ENCODE results near the gene DUSP10.

Gene DUSP10

GRCh38 chr1:221695301-221695700, 46.6 kb downstream of the DUSP10 start:
- DNase-seq (ENCODE audit: low read depth in 1 of 2, low spot score in 1 of 2), result no peak
- TF ChIP-seq CTCF (IDR thresholded peaks at IDR 0.05; ENCODE audit: insufficient read depth, low read length), result no peak
- no peak for TF ChIP-seq POLR2AphosphoS5 (IDR thresholded peaks at IDR 0.05; ENCODE audit: low read depth)
- TF ChIP-seq REST (IDR thresholded peaks at IDR 0.05; ENCODE audit: insufficient replicate concordance, low read depth), result no peak
- no peak for TF ChIP-seq SPI1 (IDR thresholded peaks at IDR 0.05; ENCODE audit: borderline replicate concordance, low read depth)
- TF ChIP-seq GABPA (IDR thresholded peaks at IDR 0.05; ENCODE audit: low read depth), result no peak
- Histone ChIP-seq H3K4me3 (replicated peaks; ENCODE audit: insufficient read depth, low read length) (no peak overlapping the region), H3K27me3 (ENCODE audit: insufficient read depth, poor library complexity, severe bottlenecking) (no peaks in the 10 kb centered on the region), H3K27ac (replicated peaks) (no peak overlapping the region)

DNA sequence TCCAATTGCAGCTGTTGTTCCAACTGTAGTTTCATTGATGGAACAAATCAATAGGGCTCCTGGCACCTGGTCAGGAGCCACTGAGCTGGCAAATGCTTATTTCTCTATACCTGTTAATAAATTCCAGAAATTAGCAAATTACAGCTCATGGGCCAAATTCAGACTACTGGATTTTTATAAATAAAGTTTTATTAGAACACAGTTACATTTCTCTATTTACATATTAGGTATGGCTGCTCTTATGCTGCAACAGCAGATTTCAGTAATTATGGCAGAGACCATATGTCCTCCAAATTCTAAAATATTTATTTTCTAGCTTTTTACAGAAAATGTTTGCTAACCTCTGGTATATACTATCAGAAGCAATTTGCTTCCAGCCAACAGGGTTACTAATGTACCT, 47.8 kb downstream of the DUSP10 start:
- H3K27ac ChIP-seq (replicated peaks), result no peak overlapping the region

DNA sequence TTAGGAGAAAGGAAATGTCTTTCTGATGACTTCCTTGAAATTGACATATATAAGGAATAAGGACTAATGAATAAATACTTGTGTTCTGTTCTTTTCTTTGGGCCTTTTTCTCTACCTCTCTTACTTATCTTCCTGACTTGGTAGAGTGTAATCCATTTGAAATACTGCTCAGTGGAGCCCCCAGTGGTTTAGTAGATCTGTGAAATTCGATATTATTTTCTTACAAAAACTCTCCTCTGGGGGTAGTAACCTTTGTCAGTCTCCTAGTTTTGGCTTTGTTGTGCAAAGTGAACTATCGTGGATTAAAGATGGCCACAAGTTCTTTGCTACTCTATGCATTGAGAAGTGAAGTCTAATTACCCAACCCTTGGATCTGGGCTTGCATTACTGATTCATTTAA, 48.8 kb downstream of the DUSP10 start:
- DNase-seq (ENCODE audit: low read depth in 1 of 2, low spot score in 1 of 2), result no peak
- TF ChIP-seq POLR2AphosphoS5 (IDR thresholded peaks at IDR 0.05; ENCODE audit: low read depth), result no peak
- no peak for TF ChIP-seq GABPA (IDR thresholded peaks at IDR 0.05; ENCODE audit: low read depth)
- TF ChIP-seq REST (IDR thresholded peaks at IDR 0.05; ENCODE audit: insufficient replicate concordance, low read depth), result no peak
- no peak for TF ChIP-seq SPI1 (IDR thresholded peaks at IDR 0.05; ENCODE audit: borderline replicate concordance, low read depth)
- TF ChIP-seq CTCF (IDR thresholded peaks at IDR 0.05; ENCODE audit: insufficient read depth, low read length), result no peak

More for the DNA sequence above, 47.8 kb downstream of the DUSP10 start:
- Histone ChIP-seq H3K27me3 (ENCODE audit: insufficient read depth, poor library complexity, severe bottlenecking) (no peaks in the 10 kb centered on the region), H3K4me3 (replicated peaks; ENCODE audit: insufficient read depth, low read length) (no peak overlapping the region)
- TF ChIP-seq GABPA (IDR thresholded peaks at IDR 0.05; ENCODE audit: low read depth) (no peak), SPI1 (IDR thresholded peaks at IDR 0.05; ENCODE audit: borderline replicate concordance, low read depth) (no peak), POLR2AphosphoS5 (IDR thresholded peaks at IDR 0.05; ENCODE audit: low read depth) (no peak), CTCF (IDR thresholded peaks at IDR 0.05; ENCODE audit: insufficient read depth, low read length) (no peak), REST (IDR thresholded peaks at IDR 0.05; ENCODE audit: insufficient replicate concordance, low read depth) (no peak)
- DNase-seq (ENCODE audit: low read depth in 1 of 2, low spot score in 1 of 2), result no peak

More for the DNA sequence above, 48.8 kb downstream of the DUSP10 start:
- H3K4me3 ChIP-seq (replicated peaks; ENCODE audit: insufficient read depth, low read length), result no peak overlapping the region
- no peaks in the 10 kb centered on the region for H3K27me3 ChIP-seq (ENCODE audit: insufficient read depth, poor library complexity, severe bottlenecking)
- no peak overlapping the region for H3K27ac ChIP-seq (replicated peaks)

All from HL-60 (cell line).